ENCODE data around the gene RNPEPL1.

RNPEPL1 gene

GRCh38 chr2:240522406-240522805 lies 45.9 kb upstream of the RNPEPL1 start:
- TF ChIP-seq MAX (IDR thresholded peaks at IDR 0.05; ENCODE audit: low read depth, low read length) = no peak
- no peak overlapping the region for H3K4me3 ChIP-seq (ENCODE audit: low read depth, low read length)
- DNase-seq (ENCODE audit: low read depth) = no peak

GRCh38 chr2:240523451-240524281 lies 44.6 kb upstream of the RNPEPL1 start:
- TF ChIP-seq MYC (IDR thresholded peaks at IDR 0.05; ENCODE audit: low read depth, low read length) = no peak
- TF ChIP-seq POLR2A (IDR thresholded peaks at IDR 0.05; ENCODE audit: extremely low read depth, insufficient read length) = no peak
- TF ChIP-seq MAX (IDR thresholded peaks at IDR 0.05; ENCODE audit: low read depth, low read length) = no peak
- TF ChIP-seq, protein P1, sequence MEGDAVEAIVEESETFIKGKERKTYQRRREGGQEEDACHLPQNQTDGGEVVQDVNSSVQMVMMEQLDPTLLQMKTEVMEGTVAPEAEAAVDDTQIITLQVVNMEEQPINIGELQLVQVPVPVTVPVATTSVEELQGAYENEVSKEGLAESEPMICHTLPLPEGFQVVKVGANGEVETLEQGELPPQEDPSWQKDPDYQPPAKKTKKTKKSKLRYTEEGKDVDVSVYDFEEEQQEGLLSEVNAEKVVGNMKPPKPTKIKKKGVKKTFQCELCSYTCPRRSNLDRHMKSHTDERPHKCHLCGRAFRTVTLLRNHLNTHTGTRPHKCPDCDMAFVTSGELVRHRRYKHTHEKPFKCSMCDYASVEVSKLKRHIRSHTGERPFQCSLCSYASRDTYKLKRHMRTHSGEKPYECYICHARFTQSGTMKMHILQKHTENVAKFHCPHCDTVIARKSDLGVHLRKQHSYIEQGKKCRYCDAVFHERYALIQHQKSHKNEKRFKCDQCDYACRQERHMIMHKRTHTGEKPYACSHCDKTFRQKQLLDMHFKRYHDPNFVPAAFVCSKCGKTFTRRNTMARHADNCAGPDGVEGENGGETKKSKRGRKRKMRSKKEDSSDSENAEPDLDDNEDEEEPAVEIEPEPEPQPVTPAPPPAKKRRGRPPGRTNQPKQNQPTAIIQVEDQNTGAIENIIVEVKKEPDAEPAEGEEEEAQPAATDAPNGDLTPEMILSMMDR (IDR thresholded peaks at IDR 0.05; ENCODE audit: low read depth, low read length) = no peak
- DNase-seq (ENCODE audit: low read depth) = no peak
- H3K4me3 ChIP-seq (ENCODE audit: low read depth, low read length) = no peak overlapping the region

DNA sequence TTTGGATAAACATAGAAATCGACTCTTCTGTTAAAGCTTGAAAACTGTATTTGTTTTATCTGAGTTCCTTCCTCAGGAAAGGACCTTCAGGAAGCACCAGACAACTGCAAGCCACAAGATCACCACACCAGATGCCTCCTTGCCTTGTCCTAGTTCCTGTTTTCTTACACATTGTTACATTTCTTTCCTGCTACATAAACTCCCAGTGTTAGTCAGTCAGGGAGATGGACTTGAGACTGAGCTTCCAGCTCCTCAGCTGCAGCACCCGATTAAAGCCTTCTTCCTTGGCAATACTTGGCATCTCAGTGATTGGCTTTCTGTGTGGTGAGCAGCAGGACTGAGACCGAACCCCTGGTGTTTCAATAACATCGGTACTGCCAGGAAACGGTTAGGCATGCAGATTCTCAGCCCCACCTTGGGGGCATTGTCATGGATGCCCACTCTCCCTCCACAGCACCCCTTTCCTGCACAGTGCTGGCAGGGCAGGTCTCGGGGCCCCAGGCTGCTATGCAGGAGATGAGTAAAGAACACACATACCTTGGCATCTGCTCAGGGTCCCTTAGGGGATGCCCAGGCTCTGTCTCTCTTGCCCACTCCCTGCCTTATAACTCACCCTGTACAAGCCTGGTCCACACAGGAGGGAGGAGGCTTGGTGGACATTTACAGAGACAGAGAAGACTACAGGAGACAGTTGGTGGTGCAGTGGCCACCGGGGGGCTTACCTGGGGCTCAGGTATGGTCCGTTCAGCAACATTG lies 43.1 kb upstream of the RNPEPL1 start:
- no peak overlapping the region for H3K4me3 ChIP-seq (ENCODE audit: low read depth, low read length)
- TF ChIP-seq POLR2A (IDR thresholded peaks at IDR 0.05; ENCODE audit: extremely low read depth, insufficient read length) (no peak), MAX (IDR thresholded peaks at IDR 0.05; ENCODE audit: low read depth, low read length) (no peak), MYC (IDR thresholded peaks at IDR 0.05; ENCODE audit: low read depth, low read length) (no peak)
- TF ChIP-seq, protein P1 (IDR thresholded peaks at IDR 0.05; ENCODE audit: low read depth, low read length) = no peak
- peak; percentile 45 for DNase-seq (ENCODE audit: low read depth)

DNA sequence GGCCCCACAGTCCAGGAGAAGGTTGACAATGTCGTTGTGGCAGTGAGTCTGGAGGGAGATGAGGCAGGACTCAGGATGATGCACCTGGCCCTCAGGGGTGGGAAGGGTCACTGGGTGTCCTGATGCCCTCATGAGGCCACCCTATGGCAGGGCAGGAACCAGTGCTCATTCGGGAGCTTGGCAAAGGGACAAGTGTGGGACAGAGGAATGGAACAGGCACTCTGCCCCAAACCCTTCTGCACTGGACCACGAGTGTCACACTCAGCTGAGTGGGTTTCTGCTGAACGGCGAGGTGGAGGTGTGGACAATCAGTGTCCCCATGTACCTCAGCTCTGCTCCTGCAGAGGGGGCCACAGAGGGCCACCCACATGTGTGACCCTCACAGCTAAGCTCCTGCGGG lies 42.5 kb upstream of the RNPEPL1 start:
- DNase-seq (ENCODE audit: low read depth) = no peak
- no peak overlapping the region for H3K4me3 ChIP-seq (ENCODE audit: low read depth, low read length)
- TF ChIP-seq POLR2A (IDR thresholded peaks at IDR 0.05; ENCODE audit: extremely low read depth, insufficient read length) (no peak), MAX (IDR thresholded peaks at IDR 0.05; ENCODE audit: low read depth, low read length) (no peak)

DNA sequence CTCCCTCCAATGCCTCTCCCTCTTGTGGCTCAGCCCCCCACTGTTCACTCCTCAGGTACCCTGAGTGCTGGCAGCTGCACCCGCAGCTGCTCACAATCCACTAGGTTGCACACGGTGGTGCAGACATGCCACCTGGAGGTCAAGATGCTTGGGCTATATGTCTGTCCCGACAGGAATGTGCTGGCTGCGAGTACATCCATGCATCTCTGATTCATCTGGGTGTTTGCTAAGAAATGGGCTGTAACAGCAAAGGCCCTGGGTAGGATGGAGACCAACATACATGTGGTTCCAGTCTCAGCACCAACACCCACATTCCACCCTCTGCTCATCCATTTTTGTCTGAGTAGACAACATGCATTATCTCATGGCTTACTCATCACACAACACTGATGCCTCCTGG lies 41.8 kb upstream of the RNPEPL1 start:
- DNase-seq (ENCODE audit: low read depth) = no peak
- no peak overlapping the region for H3K4me3 ChIP-seq (ENCODE audit: low read depth, low read length)
- TF ChIP-seq, protein P1 (IDR thresholded peaks at IDR 0.05; ENCODE audit: low read depth, low read length) = no peak
- TF ChIP-seq POLR2A (IDR thresholded peaks at IDR 0.05; ENCODE audit: extremely low read depth, insufficient read length) = no peak
- no peak for TF ChIP-seq MAX (IDR thresholded peaks at IDR 0.05; ENCODE audit: low read depth, low read length)
- no peak for TF ChIP-seq MYC (IDR thresholded peaks at IDR 0.05; ENCODE audit: low read depth, low read length)

DNA sequence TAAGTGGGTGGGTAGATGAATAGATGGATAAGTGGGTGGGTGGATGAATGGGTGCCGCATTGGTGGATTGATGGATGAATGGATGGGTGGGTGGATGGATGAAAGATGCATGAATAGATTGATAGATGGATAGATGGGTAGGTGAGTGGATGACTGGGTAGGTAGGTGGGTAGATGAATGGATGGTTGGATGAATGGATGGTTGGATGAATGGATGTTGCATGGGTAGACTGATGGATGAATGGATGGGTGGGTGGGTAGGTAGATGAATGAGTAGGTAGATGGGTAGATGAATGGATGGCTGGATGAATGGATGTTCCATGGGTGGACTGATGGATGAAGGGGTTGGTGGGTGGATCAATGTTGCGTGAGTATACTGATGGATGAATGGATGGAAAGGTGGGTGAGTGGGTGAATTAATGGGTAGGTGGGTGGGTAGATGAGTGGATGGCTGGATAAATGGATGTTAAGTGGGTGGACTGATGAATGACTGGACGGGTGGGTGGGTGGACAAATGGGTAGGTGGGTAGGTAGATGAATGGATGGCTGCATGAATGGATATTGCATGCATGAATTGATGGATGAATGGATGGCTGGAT lies 41.0 kb upstream of the RNPEPL1 start:
- DNase-seq (ENCODE audit: low read depth) = no peak
- no peak overlapping the region for H3K4me3 ChIP-seq (ENCODE audit: low read depth, low read length)
- no peak for TF ChIP-seq MYC (IDR thresholded peaks at IDR 0.05; ENCODE audit: low read depth, low read length)
- TF ChIP-seq MAX (IDR thresholded peaks at IDR 0.05; ENCODE audit: low read depth, low read length) = no peak
- TF ChIP-seq POLR2A (IDR thresholded peaks at IDR 0.05; ENCODE audit: extremely low read depth, insufficient read length) = no peak
- TF ChIP-seq, protein P1 (IDR thresholded peaks at IDR 0.05; ENCODE audit: low read depth, low read length) = no peak

All from NB4 (cell line).